Nephron (organoid): Measurements from ENCODE around the gene CCDC15.

Source experiments
- H3K27ac Mint-ChIP-seq, 3 experiments: 2 replicates each; pipeline ENCODE4 v1.8.0; 2020; ENCODE audit warnings: mixed read lengths in 3 of 3, mild to moderate bottlenecking in 2 of 3, moderate library complexity in 1 of 3
- H3K27me3 Mint-ChIP-seq: 2 replicates; pipeline ENCODE4 v1.8.0; 2021; ENCODE audit warnings: low read depth, mild to moderate bottlenecking, moderate library complexity, mixed read lengths
- H3K36me3 Mint-ChIP-seq: 2 replicates; pipeline ENCODE4 v1.8.0; 2020; ENCODE audit warnings: low read depth, mixed read lengths
- H3K4me1 Mint-ChIP-seq: 2 replicates; pipeline ENCODE4 v1.8.0; 2020; ENCODE audit warnings: mixed read lengths
- H3K4me3 Mint-ChIP-seq, 3 experiments: 2 replicates each; pipeline ENCODE4 v1.8.0; 2020; ENCODE audit warnings: mild to moderate bottlenecking in 3 of 3, mixed read lengths in 3 of 3, moderate library complexity in 2 of 3
- H3K9me3 Mint-ChIP-seq: 2 replicates; pipeline ENCODE4 v1.8.0; 2020; ENCODE audit warnings: mixed read lengths
- CTCF ChIP-seq, 3 experiments: fragments of 200-600 bp; sonication (generic); IDR thresholded peaks; one replicate each; pipeline ENCODE4 v1.5.0; 2021; ENCODE audit warnings: antibody characterized with exemption in 3 of 3; ENCODE audit not compliant: unreplicated experiment in 3 of 3

CCDC15 gene

GRCh38 chr11:125062218-125062930 is 108.4 kb downstream of the CCDC15 start:
- peak overlapping the region; percentile 79 to 86 (median 84) for H3K4me3 Mint-ChIP-seq
- H3K27ac Mint-ChIP-seq = no peak overlapping the region
- peaks cover 64% of the 10 kb centered on the region for H3K27me3 Mint-ChIP-seq
- H3K9me3 Mint-ChIP-seq = no peaks in the 10 kb centered on the region
- H3K36me3 Mint-ChIP-seq = no peaks in the 10 kb centered on the region
- H3K4me1 Mint-ChIP-seq = no peaks in the 10 kb centered on the region
- no peak for TF ChIP-seq CTCF (IDR thresholded peaks at IDR 0.05; ENCODE audit: unreplicated experiment in 3 of 3)

- H3K27ac Mint-ChIP-seq = no peak within 1 kb of the TSS
- H3K9me3 Mint-ChIP-seq = no peaks in the 10 kb centered on the region
- no peaks in the 10 kb centered on the region for H3K4me1 Mint-ChIP-seq
- no peak for TF ChIP-seq CTCF (IDR thresholded peaks at IDR 0.05; ENCODE audit: unreplicated experiment in 3 of 3)
- H3K27me3 Mint-ChIP-seq = peaks cover 64% of the 10 kb centered on the region
- no peaks in the 10 kb centered on the region for H3K36me3 Mint-ChIP-seq
- H3K4me3 Mint-ChIP-seq = peak within 1 kb of the TSS; percentile 79 to 86 (median 84)
These were observed 109.0 kb downstream of the CCDC15 start, which contains the start of gene SLC37A2 for GRCh38 chr11:125062931-125063428. Gene SLC37A2, plus strand, starts transcription at chr11:125063305. Its CDS starts 63 bp downstream, at chr11:125063368.

- Mint-ChIP-seq H3K36me3 (no peaks in the 10 kb centered on the region), H3K4me1 (no peaks in the 10 kb centered on the region), H3K9me3 (no peaks in the 10 kb centered on the region), H3K4me3 (peak overlapping the region; percentile 55 to 68 (median 66)), H3K27ac (no peak overlapping the region), H3K27me3 (peaks cover 68% of the 10 kb centered on the region)
- no peak for TF ChIP-seq CTCF (IDR thresholded peaks at IDR 0.05; ENCODE audit: unreplicated experiment in 3 of 3)
These were observed 109.5 kb downstream of the CCDC15 start for GRCh38 chr11:125063429-125064043.

DNA sequence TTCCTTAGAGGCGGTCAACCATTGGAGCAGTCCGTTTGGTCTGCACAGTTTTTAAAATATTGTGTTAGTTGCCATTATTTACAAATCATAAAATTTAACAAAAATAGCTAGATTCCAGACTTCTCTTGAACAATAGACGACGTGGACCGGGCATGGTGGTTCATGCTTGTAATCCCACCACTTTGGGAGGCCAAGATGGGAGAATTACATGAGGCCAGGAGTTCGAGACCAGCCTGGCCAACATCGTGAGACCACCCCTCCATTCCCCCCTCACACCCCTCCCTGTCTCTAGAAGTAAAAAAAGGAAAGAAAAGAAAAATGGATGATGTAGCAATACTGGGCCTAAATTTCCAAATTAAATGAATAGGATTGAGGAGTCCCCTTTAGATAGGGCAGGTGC is 110.1 kb downstream of the CCDC15 start:
- peaks cover under 1% of the 10 kb centered on the region for H3K4me1 Mint-ChIP-seq

GRCh38 chr11:125068368-125068767 is 114.4 kb downstream of the CCDC15 start:
- TF ChIP-seq CTCF (IDR thresholded peaks at IDR 0.05; ENCODE audit: unreplicated experiment in 3 of 3) = no peak
- Mint-ChIP-seq H3K9me3 (no peaks in the 10 kb centered on the region), H3K4me1 (peaks cover 23% of the 10 kb centered on the region), H3K4me3 (no peak overlapping the region), H3K36me3 (no peaks in the 10 kb centered on the region), H3K27ac (no peak overlapping the region), H3K27me3 (peaks cover 40% of the 10 kb centered on the region)

More for the DNA sequence above, 110.1 kb downstream of the CCDC15 start:
- Mint-ChIP-seq H3K27ac (no peak overlapping the region), H3K4me3 (peak overlapping the region; percentile 55 to 68 (median 66)), H3K36me3 (no peaks in the 10 kb centered on the region), H3K9me3 (no peaks in the 10 kb centered on the region), H3K27me3 (peaks cover 68% of the 10 kb centered on the region)
- TF ChIP-seq CTCF (IDR thresholded peaks at IDR 0.05; ENCODE audit: unreplicated experiment in 3 of 3) = no peak
